ENCODE results near the gene GRK1.

Gene GRK1

GRCh38 chr13:113775451-113776145 is 108.6 kb downstream of the GRK1 start:
- no peak for DNase-seq (ENCODE audit: low read depth)

GRCh38 chr13:113776231-113777125 is 109.5 kb downstream of the GRK1 start:
- no peak for DNase-seq (ENCODE audit: low read depth)

DNA sequence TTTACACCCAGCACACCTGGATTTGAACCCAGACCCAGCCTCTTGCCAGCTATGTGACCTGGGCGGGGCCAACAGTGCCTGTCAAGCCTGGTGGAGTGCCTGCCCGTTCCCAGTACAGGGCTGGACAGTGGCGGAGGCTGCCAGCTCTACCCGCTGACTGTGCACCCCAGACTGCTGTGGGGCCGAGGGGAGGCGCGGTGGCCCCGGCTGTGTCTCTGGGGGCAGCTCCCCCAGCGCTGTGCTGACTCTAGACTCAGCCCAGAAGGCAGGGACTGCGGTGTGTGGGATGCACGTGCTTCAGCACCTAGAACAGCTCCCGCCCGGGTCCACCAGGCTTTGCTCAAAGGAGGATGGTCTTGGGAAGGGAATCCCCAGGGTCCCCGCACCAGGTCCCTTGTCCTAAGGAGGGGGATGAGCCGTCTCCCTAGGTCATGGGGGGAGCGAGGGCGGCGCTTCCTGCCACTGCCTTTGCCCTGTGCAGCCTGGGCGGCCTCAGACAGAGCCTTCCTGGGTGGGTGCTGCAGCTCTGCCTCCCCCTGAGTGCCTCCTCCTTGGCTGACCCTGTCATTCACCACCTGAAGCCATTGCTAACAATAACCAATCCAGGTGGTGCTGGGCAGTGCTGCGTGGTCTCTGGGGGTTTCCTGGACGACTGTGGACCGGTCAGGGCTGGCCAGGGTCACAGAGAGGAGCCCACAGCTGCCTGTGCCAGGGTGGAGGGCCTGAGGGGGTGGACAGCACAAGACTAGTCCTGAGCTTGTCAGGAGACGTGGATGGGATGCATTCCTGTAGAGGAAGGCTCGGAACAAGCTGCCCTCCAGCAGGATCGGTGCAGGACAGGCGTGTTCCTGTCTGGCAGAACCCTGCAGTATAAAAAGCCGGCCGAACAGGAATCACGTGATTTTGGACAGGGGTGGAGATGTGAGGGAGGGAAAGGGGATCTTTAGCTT is 110.6 kb downstream of the GRK1 start:
- DNase-seq (ENCODE audit: low read depth) = no peak

DNA sequence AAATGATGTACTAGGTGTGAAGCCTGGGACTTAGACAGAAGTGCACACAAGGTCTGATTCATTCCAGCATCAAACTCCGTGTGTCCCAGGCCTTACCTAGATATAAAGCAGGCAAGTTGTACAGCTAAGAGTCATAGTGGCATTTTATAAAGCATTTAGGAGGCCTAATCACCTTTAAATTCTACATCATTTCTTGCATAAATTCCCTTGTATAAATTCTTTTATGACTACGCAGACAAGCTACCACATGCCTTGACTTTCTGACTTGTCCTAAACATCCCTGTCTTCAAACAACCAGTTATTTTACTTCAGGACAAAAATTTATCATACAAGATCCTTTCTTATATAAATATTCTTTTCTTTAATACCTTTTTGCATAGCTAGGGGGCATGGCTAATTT is 114.6 kb downstream of the GRK1 start:
- no peak for DNase-seq (ENCODE audit: low read depth)

GRCh38 chr13:113782472-113782871 is 115.5 kb downstream of the GRK1 start:
- no peak for DNase-seq (ENCODE audit: low read depth)

GRCh38 chr13:113783200-113783881 is 116.3 kb downstream of the GRK1 start:
- DNase-seq (ENCODE audit: low read depth) = no peak

DNA sequence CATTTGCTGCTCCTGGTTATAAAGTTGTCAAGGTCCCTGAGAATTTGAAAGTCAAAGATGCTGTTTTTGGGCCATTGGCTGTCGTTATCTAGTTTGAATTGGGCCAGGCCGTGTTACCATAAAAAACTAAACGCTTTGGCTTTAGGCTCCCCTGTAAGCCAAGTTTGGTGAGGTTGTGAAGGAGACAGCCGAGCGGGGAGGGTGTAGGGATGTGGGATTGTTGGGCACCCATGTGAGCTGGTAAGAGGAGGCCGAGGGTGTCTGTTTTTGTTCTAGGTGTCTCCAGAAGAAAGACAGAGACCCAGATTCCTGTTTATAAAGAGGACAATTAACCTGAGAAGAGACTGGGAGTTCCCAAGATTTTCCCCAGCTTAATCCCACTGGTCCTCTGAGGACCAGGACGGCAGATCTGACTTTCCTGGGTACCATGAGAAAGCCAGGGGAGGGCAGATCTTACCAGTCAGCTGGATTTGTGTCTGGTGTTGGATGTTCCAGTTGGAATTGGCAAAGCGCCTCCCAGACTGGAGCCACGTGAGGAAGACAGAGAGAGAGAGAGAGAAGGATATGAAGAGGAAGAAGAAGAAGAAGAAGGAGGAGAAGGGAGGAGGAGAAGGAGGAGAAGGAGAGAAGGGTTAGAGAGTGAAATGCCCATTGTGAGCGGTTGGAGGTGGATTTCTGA is 117.1 kb downstream of the GRK1 start:
- no peak for DNase-seq (ENCODE audit: low read depth)

- no peak for DNase-seq (ENCODE audit: low read depth)
These were observed 117.6 kb downstream of the GRK1 start for GRCh38 chr13:113784645-113785024.

DNA sequence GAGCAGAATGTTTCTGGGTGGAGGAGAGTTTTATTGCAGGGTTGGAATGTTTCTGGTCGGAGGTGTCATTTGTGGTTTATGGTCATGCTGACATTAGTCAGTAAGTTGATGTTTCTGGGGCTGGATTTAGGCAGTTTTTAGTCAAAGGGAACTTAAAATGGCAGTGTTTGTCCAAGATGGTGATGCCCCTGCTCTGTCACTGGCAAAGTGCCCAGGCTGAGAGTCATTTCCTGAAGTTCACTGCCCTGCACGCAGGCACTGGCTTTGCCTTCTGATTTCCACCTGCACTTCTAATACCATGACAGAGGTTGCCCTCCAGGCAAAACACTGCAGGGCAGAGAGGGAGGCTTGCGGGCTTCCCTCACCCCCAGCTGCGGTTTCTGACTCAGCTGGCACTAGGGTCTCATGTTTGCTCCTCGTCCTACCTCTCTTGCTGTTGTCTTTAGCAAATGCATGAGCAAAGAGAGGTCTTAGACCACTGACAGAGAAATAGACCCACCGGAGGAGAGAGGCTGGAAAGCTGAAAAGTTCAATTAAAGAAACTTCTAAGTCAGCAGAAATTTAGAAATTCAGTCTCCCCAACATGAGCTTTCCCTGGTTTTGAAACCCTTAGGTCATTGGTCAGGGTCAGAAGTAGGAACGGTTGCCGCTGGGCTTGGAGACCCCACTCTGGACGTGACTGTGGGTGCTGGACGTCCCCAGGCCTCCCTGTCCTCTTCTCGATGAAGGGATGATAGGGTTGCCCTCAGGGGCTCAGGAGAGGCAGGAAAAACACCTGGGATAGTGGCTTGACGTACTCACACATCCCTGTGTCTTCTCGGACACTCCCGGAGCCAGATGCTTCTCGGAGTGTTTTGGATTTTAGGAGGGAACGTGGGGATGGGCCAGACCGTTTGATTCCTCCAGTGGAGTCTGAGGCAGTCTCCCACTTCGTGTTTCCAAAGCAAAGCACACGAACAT is 118.3 kb downstream of the GRK1 start:
- peak; percentile 77 for DNase-seq (ENCODE audit: low read depth)

DNA sequence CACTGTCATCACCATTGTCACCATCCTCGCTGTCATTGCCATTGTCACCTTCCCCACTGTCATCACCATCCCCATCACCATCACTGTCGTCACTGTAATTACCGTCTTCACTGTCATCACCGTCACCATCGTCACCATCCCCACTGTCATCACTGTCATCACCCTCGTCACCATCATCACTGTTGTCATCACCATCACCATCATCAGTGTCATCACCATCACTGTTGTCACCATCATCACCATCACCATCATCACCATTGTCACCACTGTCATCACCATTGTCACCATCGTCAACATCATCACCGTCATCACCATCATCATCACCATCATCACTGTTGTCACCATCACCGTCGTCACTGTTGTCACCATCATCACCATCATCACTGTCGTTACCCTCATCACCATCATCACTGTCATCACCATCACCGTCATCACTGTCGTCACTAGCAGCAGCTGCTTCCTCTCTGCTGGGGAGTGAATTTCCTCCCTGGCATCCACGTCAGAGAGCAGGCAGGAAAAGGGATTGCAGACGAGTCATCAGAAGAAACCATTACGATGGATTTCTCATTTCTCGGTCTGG is 119.3 kb downstream of the GRK1 start:
- DNase-seq (ENCODE audit: low read depth) = no peak

Data from HS-27A (cell line).